ENCODE data around the gene RCOR1.

RCOR1 gene

DNA sequence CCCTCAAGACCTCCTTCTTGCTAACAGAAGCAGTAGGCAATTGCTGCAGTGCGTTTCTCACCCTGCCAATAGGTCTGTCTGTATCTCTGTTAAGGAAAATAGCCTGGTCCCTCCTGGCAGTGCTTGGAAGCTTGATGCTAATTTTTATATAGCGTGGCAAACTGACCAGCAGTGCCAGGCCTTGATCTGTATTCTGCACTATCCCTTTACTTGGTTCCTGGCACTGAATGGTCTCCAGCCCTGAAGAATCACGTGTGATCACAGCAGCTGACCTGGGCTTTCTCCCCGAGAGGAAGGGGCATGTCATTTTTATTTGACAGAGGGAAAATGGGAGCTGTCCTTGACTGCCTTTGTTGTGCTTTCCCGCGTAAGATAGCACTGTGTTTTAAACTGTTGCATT, 136.1 kb downstream of the RCOR1 start:
- no peak for DNase-seq

DNA sequence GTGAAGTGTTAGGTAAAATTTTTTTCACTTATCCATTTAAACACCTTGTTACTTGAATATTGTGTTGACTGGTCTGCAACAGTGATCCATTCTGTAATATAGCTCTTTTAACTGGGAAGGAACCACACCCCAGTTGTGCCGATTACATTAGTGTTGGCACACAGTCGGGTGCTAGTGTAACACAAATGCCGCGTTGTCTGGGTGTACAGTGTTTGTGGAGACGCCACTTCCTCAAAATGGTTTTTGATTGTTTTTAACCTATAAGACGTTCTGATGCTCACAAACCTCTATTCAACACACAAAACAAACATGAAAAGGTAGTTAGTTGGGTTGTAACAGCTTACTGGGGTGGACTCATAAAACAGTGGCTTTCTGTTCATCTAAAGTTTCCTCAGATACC, 136.8 kb downstream of the RCOR1 start:
- no peak for DNase-seq

GRCh38 chr14:102729825-102730224, 137.4 kb downstream of the RCOR1 start:
- no peak for DNase-seq

DNA sequence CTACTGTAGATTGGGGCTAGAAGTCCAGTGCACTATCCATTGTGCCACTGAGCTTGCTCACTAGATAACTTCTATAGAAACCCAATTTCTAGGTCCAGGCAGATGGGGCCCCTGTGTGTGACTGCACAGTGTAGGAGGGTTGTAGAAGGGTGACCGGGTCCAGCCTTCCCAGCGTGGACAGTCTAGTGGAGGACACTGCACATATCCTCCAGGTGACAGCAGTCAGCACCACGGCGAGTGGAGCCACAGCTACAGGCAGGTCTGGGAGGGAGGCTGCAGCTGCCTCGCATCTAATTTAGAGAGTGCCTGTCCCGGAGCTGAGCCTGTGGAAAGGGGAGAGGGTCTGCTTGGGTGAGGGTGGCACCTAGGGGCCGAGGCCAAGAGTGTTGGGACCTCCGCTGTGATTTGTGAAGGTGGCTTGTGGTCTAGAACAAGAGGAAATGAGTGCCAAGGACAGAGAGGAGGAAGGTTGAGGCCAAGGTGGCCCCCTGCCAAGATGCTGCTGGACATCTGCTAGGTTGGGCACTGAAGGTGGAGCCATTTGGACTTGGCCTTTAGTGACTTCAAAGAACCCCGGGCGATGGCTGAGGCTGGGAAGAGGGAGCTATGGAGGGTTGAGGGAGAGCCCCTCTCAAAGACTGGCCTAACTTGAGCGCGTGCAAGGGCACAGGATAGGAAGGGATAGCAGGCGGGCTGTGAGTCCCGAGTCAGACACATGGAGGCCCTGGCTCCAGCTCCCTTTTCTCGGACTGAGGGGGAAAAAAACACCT, 138.8 kb downstream of the RCOR1 start:
- DNase-seq = no peak

DNA sequence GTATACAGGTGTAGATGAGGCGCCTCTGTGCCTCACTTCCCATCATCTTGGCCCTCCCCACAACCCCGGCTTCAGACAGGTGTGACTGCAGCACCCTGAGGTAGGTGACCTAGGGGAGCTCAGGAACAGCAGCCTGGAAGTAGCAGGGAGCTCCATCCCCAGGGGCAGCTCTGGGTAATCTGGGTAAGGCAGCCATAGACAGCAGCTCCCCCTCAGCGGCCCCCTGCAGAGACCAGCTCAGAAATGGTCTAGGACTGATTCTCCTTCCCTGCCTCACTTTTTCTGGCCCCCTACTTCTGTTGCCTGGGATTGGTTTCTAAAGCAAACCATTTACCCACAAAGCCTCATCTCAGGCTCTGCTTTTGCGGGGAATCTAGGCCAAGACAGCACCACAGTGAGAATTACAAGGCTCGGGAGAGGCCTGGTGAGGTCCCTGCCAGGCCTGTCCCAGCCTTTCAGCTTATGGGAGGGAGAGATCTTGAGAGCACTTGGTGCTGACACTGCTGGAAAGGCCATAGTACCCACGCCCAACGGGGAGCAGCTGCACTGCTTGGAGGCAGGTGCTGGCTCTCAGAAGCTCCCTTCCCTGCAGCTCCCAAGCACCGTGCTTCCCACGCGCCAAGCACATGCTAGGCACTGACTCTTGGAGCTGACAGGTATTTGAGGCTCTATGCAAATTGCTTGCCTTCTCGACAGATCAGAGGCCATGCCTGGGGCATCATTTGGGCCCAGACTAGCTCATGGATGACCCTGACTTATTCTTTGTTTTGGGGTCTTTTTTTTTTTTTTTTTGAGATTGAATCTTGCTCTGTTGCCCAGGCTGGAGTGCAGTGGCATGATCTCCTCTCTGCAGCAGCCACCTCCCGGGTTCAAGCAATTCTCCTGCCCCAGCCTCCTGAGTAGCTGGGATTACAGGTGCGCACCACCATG, 139.7 kb downstream of the RCOR1 start:
- DNase-seq = no peak

DNA sequence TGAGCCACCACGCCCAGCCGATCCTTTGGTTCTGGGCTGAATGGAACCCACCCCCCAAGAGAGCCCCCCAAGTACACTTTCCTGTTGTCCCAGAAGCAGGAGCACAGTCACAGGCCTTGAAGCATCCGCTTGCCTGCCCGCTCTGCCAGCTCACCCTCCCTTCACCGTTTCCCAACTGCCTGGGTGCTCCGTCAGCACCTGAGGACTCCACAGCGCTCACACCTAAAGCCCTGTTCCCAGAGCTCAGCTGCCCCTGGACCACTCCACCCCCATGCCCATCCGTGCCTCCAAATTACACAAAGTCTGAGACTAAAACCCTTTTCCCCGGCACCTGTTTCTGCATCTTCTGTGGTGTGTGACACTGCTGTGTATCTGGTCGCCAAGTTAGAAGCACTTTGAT, 140.5 kb downstream of the RCOR1 start:
- no peak for DNase-seq

GRCh38 chr14:102733326-102733725, 140.9 kb downstream of the RCOR1 start:
- no peak for DNase-seq

DNA sequence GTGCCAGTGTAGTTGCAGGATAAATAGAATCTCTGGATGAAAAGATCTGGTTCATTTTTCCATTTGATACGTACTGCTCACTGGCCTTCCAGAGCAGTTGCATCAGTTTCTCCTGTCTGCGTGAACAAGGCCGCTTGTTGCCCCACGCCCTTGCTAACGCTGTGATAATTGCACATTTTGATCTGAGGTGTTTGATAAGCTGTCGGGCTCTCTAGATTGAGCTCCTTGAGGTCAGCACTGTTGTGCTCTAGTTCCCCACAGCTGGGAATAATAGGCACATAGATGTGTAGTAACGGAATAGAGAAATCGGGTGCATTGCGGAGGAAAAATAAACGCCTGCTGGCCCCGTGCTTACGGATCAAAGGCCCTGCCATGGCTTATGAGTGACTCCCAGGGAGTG, 142.0 kb downstream of the RCOR1 start:
- DNase-seq = no peak

DNA sequence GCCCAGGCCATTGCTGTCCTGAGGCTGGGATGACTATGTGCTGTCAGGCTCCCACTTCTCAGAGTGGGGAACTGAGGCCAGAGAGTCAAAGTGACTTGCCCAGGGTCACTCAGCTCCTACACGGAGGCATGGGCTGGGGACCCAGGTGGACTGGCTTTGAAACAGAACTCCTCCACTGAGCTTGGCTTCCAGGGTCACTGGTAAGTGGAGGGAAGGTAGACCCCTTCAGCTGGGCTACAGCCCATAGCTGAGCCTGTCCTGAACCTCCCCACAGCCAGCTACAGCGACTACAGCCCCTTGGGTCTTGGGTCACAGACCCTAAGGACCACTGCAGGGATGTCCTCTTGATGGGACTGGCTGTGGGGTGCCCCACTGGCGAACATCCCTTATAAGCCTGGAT, 144.5 kb downstream of the RCOR1 start:
- no peak for DNase-seq

GRCh38 chr14:102737402-102738372, 145.2 kb downstream of the RCOR1 start:
- no peak for DNase-seq

DNA sequence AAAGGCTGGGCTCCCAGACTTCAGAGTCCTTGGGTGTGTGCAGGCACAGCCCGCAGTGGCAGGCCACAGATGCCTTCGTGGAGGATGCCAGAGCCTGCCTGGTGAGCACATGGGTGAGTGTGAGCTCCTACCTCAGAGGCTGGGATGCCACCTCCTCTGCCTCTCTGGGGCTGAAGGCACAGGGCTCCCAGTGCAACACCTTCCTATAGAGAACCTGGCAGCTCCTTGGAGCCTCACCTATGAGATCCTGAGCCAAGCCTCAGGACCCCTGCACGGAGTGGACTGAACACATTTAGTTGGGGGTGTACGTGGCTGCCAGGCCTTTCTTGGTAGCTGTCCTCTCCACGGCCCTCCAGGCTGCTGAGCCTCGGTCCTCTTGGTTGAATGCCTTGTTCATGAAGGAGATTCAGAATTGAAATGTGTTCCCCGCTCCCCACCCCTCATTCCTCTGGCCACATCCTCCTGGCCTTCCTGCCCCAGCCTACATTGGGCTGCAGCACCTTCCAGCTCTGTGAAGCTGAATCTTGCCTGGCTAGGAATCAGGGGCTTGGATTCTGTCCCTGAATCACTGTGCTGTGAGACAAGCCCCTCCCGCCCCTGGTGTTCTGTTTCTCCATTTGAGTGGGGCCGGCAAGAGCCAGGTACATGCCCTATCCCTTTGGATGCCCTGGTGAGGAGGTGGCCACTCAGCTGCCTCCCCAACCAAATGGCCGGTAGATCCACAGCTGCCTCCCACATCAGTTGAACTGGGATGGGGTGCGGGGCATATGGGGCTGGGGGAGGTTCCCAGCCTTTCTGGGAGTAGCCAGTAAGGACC, 146.1 kb downstream of the RCOR1 start:
- no peak for DNase-seq

- no peak for DNase-seq
Observed at GRCh38 chr14:102739190-102739469, 146.7 kb downstream of the RCOR1 start.

DNA sequence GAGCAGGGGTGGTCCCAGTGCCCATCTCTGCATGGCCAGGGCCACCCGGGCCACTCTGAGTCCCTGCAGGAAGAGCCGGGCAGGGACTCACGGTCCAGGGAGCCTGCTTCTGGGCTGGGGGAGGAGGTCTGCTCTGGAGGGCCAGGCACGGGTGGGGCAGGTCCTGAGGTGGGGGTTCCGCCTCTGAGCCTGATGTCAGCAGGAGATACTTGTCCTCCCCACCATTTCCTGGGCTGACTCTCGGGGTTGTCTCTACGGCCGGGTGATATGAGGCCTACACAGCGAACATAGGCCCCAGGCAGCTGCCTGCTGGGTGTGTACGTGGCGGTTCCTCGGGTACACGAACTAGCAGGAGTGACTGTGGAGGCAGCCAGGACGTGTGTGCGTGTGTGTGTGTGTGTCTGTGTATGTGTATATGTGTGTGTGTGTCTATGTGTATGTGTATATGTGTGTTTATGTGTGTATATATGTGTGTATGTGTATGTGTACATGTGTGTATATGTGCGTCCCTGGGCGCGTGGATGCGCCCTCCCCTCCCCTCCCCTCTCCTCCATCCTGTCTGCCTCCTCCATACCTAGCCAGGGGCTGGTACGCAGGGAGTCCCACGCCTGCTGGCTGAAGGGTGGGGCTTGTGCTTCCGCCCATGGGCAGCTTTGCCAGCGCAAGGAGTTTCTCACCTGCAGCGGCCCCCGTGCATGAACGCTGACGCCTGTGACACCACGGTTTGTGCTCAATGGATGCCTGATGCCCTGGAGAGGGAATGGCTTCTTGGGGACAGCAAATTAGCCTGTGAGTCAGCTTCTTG, 154.4 kb downstream of the RCOR1 start:
- DNase-seq = no peak

GRCh38 chr14:102748806-102749205, 156.4 kb downstream of the RCOR1 start:
- DNase-seq = no peak

GRCh38 chr14:102749393-102750305, 157.2 kb downstream of the RCOR1 start:
- DNase-seq = peak; percentile 82

DNA sequence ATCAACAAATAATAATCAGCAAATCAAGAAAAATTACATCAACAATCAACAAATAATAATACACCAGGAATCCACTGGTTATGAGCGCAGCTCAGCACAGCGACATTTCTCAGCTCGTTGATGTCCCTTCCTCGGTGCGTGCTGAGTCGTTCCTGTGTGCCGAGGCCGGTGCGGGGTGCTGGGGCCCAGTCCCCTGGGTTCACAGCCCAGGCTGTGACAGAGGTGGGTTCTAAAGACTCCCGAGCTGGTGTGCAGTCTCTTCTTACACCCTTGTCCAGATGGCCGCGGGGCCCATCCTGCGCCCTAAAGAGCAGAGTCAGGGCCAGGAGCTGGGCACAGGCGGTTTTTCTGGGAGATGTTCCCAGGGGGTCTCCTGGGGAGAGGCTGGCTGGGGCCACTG, 157.9 kb downstream of the RCOR1 start:
- no peak for DNase-seq

DNA sequence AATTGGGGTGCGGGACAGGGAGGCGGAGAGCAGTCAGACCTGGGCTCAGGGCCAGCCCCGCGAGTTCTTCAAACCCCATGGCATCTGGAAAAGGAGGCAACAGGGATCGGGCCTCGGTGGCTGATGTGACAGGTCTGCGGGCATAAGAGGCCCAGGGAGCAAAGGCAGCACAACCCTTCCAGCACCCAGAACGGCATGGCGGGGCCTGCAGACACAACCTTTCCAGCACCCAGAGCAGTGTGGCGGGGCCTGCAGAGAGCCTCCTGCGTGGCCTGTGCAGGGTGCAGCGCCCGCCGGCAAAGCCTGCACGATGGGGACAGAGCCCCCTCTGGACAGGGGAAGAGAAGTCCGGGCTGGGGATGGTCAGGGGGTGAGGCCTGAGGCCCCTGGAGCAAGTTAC, 158.6 kb downstream of the RCOR1 start:
- no peak for DNase-seq

- DNase-seq = no peak
Observed at GRCh38 chr14:102752239-102752847, 159.9 kb downstream of the RCOR1 start.

GRCh38 chr14:102754370-102755262, 162.2 kb downstream of the RCOR1 start:
- no peak for DNase-seq
